Sigmoid colon (tissue), 7 donors: ENCODE measurements around the gene ZG16B. TPM values are rescaled to one million over a fixed set of nuclear protein-coding genes. Genes with fewer than 3 reads are reported as not detected.
A peak's percentile ranks its signal among the peaks of the same experiment; 100 is the strongest.

Experiments
- DNase-seq: peaks from one replicate; pipeline ENCODE4 v3.0.0-alpha.2; 2019
- H3K27ac ChIP-seq, 4 donors: fragments of 200-600 bp; sonication (generic); one replicate each; pipeline ENCODE4 v1.5.1; 2016 to 2019; ENCODE audit warnings: mild to moderate bottlenecking in 1 of 4
- H3K27me3 ChIP-seq, 3 donors: fragments of 200-600 bp; sonication (generic); one replicate each; pipeline ENCODE4 v1.5.1; 2019; ENCODE audit warnings: mild to moderate bottlenecking in 1 of 3
- H3K36me3 ChIP-seq, 4 donors: fragments of 200-600 bp; sonication (generic); one replicate each; pipeline ENCODE4 v1.5.1; 2016 to 2019
- H3K4me1 ChIP-seq, 4 donors: fragments of 200-600 bp; sonication (generic); one replicate each; pipeline ENCODE4 v1.5.1; 2017 to 2019
- H3K4me3 ChIP-seq, 4 donors: fragments of 200-600 bp; sonication (generic); one replicate each; pipeline ENCODE4 v1.5.1; 2017 to 2019; ENCODE audit warnings: mild to moderate bottlenecking in 2 of 4, moderate library complexity in 1 of 4
- H3K9me3 ChIP-seq, 4 donors: fragments of 200-600 bp in 3 of 4; sonication (generic) in 3 of 4; one replicate each; pipeline versions ENCODE4 v1.5.1 to v1.6.1; 2013 to 2019
- CTCF ChIP-seq, 4 experiments: fragments of 450-650 bp in 3 of 4; fragments of 200-600 bp in 1 of 4; IDR thresholded peaks; one replicate each; pipeline ENCODE4 v1.5.1; 2016 to 2019; ENCODE audit warnings: antibody characterized with exemption in 4 of 4, mild to moderate bottlenecking in 3 of 4, moderate library complexity in 2 of 4
- EP300 ChIP-seq, 4 donors: sonication (generic); formaldehyde crosslinking; IDR thresholded peaks; one replicate each; pipeline ENCODE4 v1.6.1; 2017; ENCODE audit warnings: antibody characterized with exemption in 4 of 4
- POLR2A ChIP-seq, 2 donors: fragments of 450-650 bp; IDR thresholded peaks; one replicate each; pipeline ENCODE4 v1.6.1; 2016; ENCODE audit warnings: antibody characterized with exemption in 2 of 2, mild to moderate bottlenecking in 2 of 2, moderate library complexity in 2 of 2
- POLR2AphosphoS5 ChIP-seq, 4 donors: sonication (generic); formaldehyde crosslinking; IDR thresholded peaks; one replicate each; pipeline ENCODE4 v1.6.1; 2017; ENCODE audit warnings: antibody characterized with exemption in 4 of 4
- WGBS, 2 donors: extraction: QIAGEN DNeasy Blood & Tissue Kit; methylation state at CpG; one replicate each; pipeline ENCODE4 v1.1.7; 2013; 5-methylcytosine and 5-hydroxymethylcytosine counted together
- intact Hi-C: fragments of 100-400 bp; cut with DNase I; formaldehyde crosslinking; loops from one replicate; pipeline ENCODE4 v1.15.1; 2023
- polyA plus RNA-seq, 3 donors: library from polyadenylated mRNA; stranded (reverse); fragments of 200-250 nt; gene quantifications; one replicate each; pipeline ENCODE4 v1.2.3, GENCODE V29; 2013
- total RNA-seq, 4 donors: library from RNA; depleted of rRNA; stranded (reverse); fragments of >200 nt; gene quantifications; one replicate each; pipeline ENCODE4 v1.1.0, GENCODE V29; 2016
- donor health status: healthy with polysubstance abuse.
- donor health status: Bipolar disorder and iron deficiency.
- donor health status: healthy.

Gene ZG16B
- total and polyA plus RNA-seq, 7 donors = 15.6 to 147 (median 55.0) TPM; not detected in 4

GRCh38 chr16:2795395-2796143 is 34.5 kb upstream of the ZG16B start:
- peak; percentile 9 for DNase-seq
- no peak overlapping the region for H3K27ac ChIP-seq
- no peaks in the 10 kb centered on the region for H3K9me3 ChIP-seq
- H3K4me1 ChIP-seq = no peaks in the 10 kb centered on the region
- WGBS, 2 donors = 12 to 65% methylated on average over 7 of the region's 7 CpGs
- intact Hi-C loops = no loop called here
- no peaks in the 10 kb centered on the region for H3K36me3 ChIP-seq
- no peak for TF ChIP-seq EP300 (IDR thresholded peaks at IDR 0.05)
- no peak for TF ChIP-seq CTCF (IDR thresholded peaks at IDR 0.05)
- no peak for TF ChIP-seq POLR2AphosphoS5 (IDR thresholded peaks at IDR 0.05)
- no peak for TF ChIP-seq POLR2A (IDR thresholded peaks at IDR 0.05)
- H3K4me3 ChIP-seq = no peak overlapping the region
- peaks cover 6 to 37% (median 16%) of the 10 kb centered on the region in 3 donors for H3K27me3 ChIP-seq

- Histone ChIP-seq H3K4me1 (no peaks in the 10 kb centered on the region), H3K27ac (no peak overlapping the region), H3K27me3 (peaks cover 6 to 22% (median 12%) of the 10 kb centered on the region in 3 donors), H3K36me3 (no peaks in the 10 kb centered on the region), H3K9me3 (peaks cover 0 to 2% (median under 1%) of the 10 kb centered on the region in 4 donors), H3K4me3 (no peak overlapping the region)
- TF ChIP-seq EP300 (IDR thresholded peaks at IDR 0.05) = no peak
- TF ChIP-seq POLR2AphosphoS5 (IDR thresholded peaks at IDR 0.05) = no peak
- TF ChIP-seq CTCF (IDR thresholded peaks at IDR 0.05) = no peak
- TF ChIP-seq POLR2A (IDR thresholded peaks at IDR 0.05) = no peak
- 91 to 92% methylated on average over 39 of the region's 39 CpGs for WGBS, 2 donors
- DNase-seq = no peak
- intact Hi-C loops = no loop called here
Measured at GRCh38 chr16:2798723-2799204, 31.3 kb upstream of the ZG16B start.

- intact Hi-C loops = no loop called here
- DNase-seq = peak; percentile 57
- peaks cover 0 to 6% (median 5%) of the 10 kb centered on the region in 4 donors for H3K9me3 ChIP-seq
- no peaks in the 10 kb centered on the region for H3K36me3 ChIP-seq
- TF ChIP-seq POLR2AphosphoS5 (IDR thresholded peaks at IDR 0.05) (no peak), POLR2A (IDR thresholded peaks at IDR 0.05) (no peak)
- H3K4me1 ChIP-seq = no peaks in the 10 kb centered on the region
- H3K27me3 ChIP-seq = peaks cover 6 to 22% (median 12%) of the 10 kb centered on the region in 3 donors
- WGBS, 2 donors = 75 to 85% methylated on average over 21 of the region's 21 CpGs
- no peak overlapping the region for H3K4me3 ChIP-seq
- no peak overlapping the region for H3K27ac ChIP-seq
Measured at GRCh38 chr16:2799205-2799858, 30.8 kb upstream of the ZG16B start.

- no peak for DNase-seq
- peaks cover 0 to 10% (median 7%) of the 10 kb centered on the region in 4 donors for H3K9me3 ChIP-seq
- H3K4me3 ChIP-seq = no peak overlapping the region
- H3K27ac ChIP-seq = no peak overlapping the region
- H3K36me3 ChIP-seq = no peaks in the 10 kb centered on the region
- intact Hi-C loops = no loop called here
- peaks cover 6 to 22% (median 12%) of the 10 kb centered on the region in 3 donors for H3K27me3 ChIP-seq
- 16 to 53% methylated on average over 1 of the region's 1 CpG for WGBS, 2 donors
- no peaks in the 10 kb centered on the region for H3K4me1 ChIP-seq
- TF ChIP-seq POLR2A (IDR thresholded peaks at IDR 0.05) (no peak), CTCF (IDR thresholded peaks at IDR 0.05) (no peak), EP300 (IDR thresholded peaks at IDR 0.05) (no peak), POLR2AphosphoS5 (IDR thresholded peaks at IDR 0.05) (no peak)
Measured at GRCh38 chr16:2799859-2800226, 30.3 kb upstream of the ZG16B start.

GRCh38 chr16:2803545-2804195 is 26.4 kb upstream of the ZG16B start:
- H3K36me3 ChIP-seq = no peaks in the 10 kb centered on the region
- no peak overlapping the region for H3K27ac ChIP-seq
- TF ChIP-seq EP300 (IDR thresholded peaks at IDR 0.05) = no peak
- TF ChIP-seq CTCF (IDR thresholded peaks at IDR 0.05) = no peak
- no peak for TF ChIP-seq POLR2AphosphoS5 (IDR thresholded peaks at IDR 0.05)
- peaks cover under 1 to 12% (median 4%) of the 10 kb centered on the region in 3 donors for H3K27me3 ChIP-seq
- no peak overlapping the region for H3K4me3 ChIP-seq
- WGBS, 2 donors = 83 to 89% methylated on average over 3 of the region's 3 CpGs
- no peak for DNase-seq
- H3K9me3 ChIP-seq = peaks cover 0 to 10% (median 7%) of the 10 kb centered on the region in 4 donors
- H3K4me1 ChIP-seq = no peaks in the 10 kb centered on the region
- intact Hi-C loops = no loop called here
